K562 (cell line): ENCODE data around the gene PPFIA1. TPM values are rescaled to one million over a fixed set of nuclear protein-coding genes. Genes with fewer than 3 reads are reported as not detected.

Experiments
- ATF7 ChIP-seq: fragments of 450-650 bp; IDR thresholded peaks from 2 replicates; pipeline ENCODE4 v1.7.1; 2014; ENCODE audit warnings: mild to moderate bottlenecking, moderate library complexity
- CCNT2 ChIP-seq: IDR thresholded peaks from 2 replicates; pipeline ENCODE4 v1.6.1; 2011; ENCODE audit warnings: borderline replicate concordance, low read depth, mild to moderate bottlenecking, moderate library complexity, mixed read lengths, low read length; ENCODE audit not compliant: insufficient read length; ENCODE audit errors: extremely low read depth
- CREBBP ChIP-seq: IDR thresholded peaks from one replicate; pipeline ENCODE4 v1.6.1; 2012; ENCODE audit warnings: low read depth, mild to moderate bottlenecking, control low read depth, inconsistent platforms, low read length
- DACH1 ChIP-seq: fragments of 450-650 bp; IDR thresholded peaks from 2 replicates; pipeline ENCODE4 v1.6.1; 2018; ENCODE audit not compliant: partially characterized antibody
- GABPB2 ChIP-seq: fragments of 250-450 bp; sonication (Bioruptor Pico); conservative IDR thresholded peaks from 2 replicates; pipeline ENCODE4 v1.5.1; 2021; ENCODE audit warnings: mild to moderate bottlenecking
- GMEB1 ChIP-seq: fragments of 250-450 bp; sonication (Bioruptor Pico); IDR thresholded peaks from 2 replicates; pipeline ENCODE4 v1.4.0; 2020; ENCODE audit warnings: mild to moderate bottlenecking
- HMGXB4 ChIP-seq: sonication (generic); formaldehyde crosslinking; IDR thresholded peaks from 2 replicates; pipeline ENCODE4 v1.8.1; 2023; ENCODE audit warnings: mild to moderate bottlenecking, missing genetic modification reagents
- RBFOX2 ChIP-seq: fragments of 200-400 bp; formaldehyde crosslinking; IDR thresholded peaks from 2 replicates; pipeline ENCODE4 v1.6.1; 2017; ENCODE audit warnings: low read depth, mild to moderate bottlenecking, low read length, moderate library complexity
- ZBTB40 ChIP-seq, 2 experiments: fragments of 450-650 bp in 1 of 2; sonication (generic) in 1 of 2; formaldehyde crosslinking in 1 of 2; IDR thresholded peaks; 2 replicates each; pipeline versions ENCODE4 v1.7.1 to v1.9.0; 2016 to 2022; ENCODE audit warnings: inconsistent platforms in 1 of 2, mild to moderate bottlenecking in 1 of 2, missing genetic modification reagents in 1 of 2
- ZKSCAN1 ChIP-seq: fragments of 150-350 bp; IDR thresholded peaks from 2 replicates; pipeline ENCODE4 v1.6.1; 2016; ENCODE audit warnings: low read depth, low read length
- ZNF134 ChIP-seq: fragments of 250-450 bp; sonication (Bioruptor Pico); conservative IDR thresholded peaks from 2 replicates; pipeline ENCODE4 v1.4.0; 2020
- ZNF316 ChIP-seq: fragments of 450-650 bp; IDR thresholded peaks from 2 replicates; pipeline ENCODE4 v1.6.1; 2016
- ZNF75A ChIP-seq: fragments of 450-650 bp; formaldehyde crosslinking; IDR thresholded peaks from 2 replicates; pipeline ENCODE4 v1.4.0; 2020; ENCODE audit warnings: mild to moderate bottlenecking
- polyA plus RNA-seq, 8 experiments: library from polyadenylated mRNA; depleted of rRNA in 4 of 8; stranded (reverse) in 5 of 8; unstranded in 3 of 8; fragments of >200 nt; fragmentation: Nextera tagmentation in 2 of 8; fragmentation: Illumina TruSeq in 1 of 8; extraction: Ambion mirVana in 2 of 8; extraction: Trizol in 1 of 8; gene quantifications; 2 replicates each; pipeline versions ENCODE4 v1.2.1 to v1.2.3, GENCODE V29; 2011 to 2014; ENCODE audit warnings: inconsistent platforms in 1 of 8, missing spikeins in 1 of 8
- total RNA-seq, 7 experiments: library from RNA; depleted of rRNA in 6 of 7; stranded (reverse); fragments of >200 nt in 6 of 7; fragmentation: Illumina TruSeq in 2 of 7; extraction: Trizol in 2 of 7; gene quantifications; 2 replicates each; pipeline versions ENCODE4 v1.2.1 to v1.2.3, GENCODE V29; 2011 to 2021; ENCODE audit warnings: low replicate concordance in 1 of 7

The PPFIA1 gene
- total and polyA plus RNA-seq, 9 of the 15 experiments (the other 6 are each of a cell fraction or from before 2014, with no cell fraction given), result 9.9 to 41.5 (median 28.5) TPM

GRCh38 chr11:70270104-70270876 lies at the start of gene PPFIA1 (continued):
- TF ChIP-seq ZBTB40 (IDR thresholded peaks at IDR 0.05) (no peak), ZBTB40 (CRISPR knock-in tag; IDR thresholded peaks at IDR 0.05) (no peak), RBFOX2 (peak; percentile 77), ZKSCAN1 (no peak), CREBBP (no peak), ZNF134 (CRISPR knock-in tag) (no peak), DACH1 (no peak), ATF7 (peak; percentile 15; the same call in 1 of the 2 replicates), ZNF75A (no peak), GABPB2 (CRISPR knock-in tag) (no peak), ZNF316 (no peak), HMGXB4 (no peak), CCNT2 (peak; percentile 66), GMEB1 (CRISPR knock-in tag) (peak; percentile 98)
